Measurements from ENCODE around the gene SGIP1.
"Not testable (repeated sequence)": the region's sequence is repeated elsewhere in the genome, so short reads cannot be mapped to it uniquely, and the experiment has no call there.

SGIP1 gene

DNA sequence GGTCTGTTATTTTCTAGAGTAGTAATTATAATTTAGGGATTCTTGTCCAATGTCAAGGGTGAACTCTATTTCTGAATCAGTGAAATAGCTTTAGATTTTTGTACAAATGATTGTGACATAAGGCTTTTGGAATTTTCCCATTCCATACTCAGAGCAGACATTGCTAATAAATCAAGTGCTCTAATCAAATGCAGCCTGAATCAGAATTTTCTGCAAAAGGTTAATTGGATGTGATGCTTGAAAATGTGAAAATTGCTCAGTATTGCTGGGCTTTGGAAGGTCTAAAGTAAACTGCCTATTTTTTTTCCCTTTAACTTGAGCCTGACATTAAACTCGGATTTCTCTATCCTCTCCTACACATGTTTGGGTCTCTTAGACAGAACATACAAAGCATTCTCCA is 23.2 kb downstream of the SGIP1 start:
- no peak for DNase-seq (ENCODE audit: low read depth)

DNA sequence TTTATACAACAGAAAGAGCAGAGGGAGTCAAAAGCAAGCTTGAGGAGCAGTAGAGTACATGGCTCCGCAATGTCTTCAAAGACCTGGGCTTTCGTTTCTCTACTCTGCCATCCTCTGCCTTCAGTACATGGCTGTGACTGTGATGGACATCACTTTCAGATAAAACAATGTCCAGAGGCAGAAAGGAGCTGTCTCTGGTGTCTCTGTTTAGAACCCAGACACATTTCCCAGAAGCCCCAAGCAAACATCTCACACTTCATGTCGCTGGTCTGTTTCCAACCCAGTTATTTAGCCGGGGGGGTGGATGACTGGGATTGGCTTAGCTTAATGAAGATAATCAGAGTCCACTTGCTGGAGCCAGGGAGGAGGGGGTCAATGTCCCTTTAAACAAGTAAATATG is 25.6 kb downstream of the SGIP1 start:
- no peak for DNase-seq (ENCODE audit: low read depth)

DNA sequence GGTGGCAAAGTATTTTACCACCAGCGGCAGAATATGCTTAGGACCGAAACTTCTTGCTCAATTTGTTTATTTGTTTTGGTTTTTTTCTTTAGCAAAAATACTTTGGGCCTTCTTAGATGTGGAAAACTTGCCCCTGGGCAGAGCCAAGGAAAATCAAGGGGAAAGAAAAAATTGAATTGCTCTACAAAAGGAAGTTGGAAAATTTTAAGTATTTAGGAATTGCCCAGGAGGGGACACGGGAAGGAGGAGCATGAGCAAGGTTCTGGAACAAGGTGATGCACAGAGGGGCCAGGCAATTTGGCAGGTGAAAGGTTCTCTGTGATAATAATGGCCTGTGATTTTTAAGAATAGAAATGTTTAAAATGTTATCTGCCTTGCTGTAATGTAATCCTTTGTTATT is 28.6 kb downstream of the SGIP1 start:
- DNase-seq (ENCODE audit: low read depth) = no peak

DNA sequence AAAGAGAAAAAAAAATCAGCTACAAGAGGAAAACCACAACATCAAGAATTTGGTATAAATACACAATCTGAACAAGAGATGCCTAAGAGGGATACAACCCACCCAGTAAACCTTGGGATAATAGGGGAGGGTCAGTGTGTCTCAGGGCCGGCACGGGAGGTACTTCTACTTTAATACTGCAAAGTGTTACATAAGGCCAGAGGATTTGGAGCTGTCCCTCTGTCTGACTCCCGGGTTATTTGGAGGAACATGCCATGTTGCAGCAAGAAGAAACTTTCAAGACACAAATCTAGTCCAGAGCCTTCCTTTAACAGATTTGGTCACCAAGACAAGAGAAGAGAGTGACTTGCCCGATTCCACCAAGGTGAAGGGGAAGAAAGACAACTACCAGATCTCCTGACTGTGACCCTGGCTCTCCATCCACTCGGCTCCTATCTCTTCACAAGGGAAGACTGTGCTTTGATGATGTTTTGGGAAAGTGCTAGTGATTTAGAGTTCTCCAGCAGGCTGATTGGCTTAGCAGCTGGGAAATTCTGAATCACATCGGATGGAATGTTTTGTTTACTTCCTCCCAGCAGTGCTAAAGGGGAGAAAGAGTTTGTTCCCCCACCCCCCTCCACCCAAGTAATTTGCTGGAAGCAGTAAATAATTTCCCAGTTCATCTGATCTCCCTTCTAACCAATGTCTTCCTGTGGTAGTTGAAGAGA is 29.3 kb downstream of the SGIP1 start:
- peak; percentile 92 for DNase-seq (ENCODE audit: low read depth)

DNA sequence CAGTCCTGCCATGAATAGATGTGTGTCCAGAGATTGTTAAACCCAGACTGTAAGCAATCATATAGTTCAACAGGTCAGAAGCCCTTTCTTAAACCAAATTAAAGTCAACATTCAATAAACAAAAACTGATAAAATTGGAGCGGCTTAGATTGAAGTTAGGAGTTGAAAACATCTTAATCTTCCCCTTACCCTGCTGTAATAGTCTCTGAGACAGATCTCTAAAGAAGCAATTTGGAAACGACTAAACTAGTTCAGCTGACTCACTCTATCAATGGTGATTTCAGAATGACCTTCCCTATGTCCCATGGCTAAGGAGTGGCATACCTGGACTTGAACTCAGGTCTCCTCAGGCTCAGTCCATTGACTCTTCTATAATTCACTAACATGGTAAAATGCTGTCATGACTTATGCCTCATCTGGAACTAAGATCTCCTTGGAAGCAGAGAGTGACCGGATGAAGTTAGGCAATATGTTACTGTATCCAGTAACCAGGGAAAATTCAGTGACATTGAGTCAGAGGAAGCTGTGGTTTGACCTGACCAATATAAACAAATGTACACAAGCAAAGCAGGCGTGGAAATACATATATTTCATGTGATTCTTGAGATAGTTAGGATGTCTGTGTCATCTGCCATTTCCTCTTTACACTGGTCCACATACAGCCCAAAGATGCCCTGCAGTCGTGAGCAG is 30.1 kb downstream of the SGIP1 start:
- DNase-seq (ENCODE audit: low read depth) = peak; percentile 97

DNA sequence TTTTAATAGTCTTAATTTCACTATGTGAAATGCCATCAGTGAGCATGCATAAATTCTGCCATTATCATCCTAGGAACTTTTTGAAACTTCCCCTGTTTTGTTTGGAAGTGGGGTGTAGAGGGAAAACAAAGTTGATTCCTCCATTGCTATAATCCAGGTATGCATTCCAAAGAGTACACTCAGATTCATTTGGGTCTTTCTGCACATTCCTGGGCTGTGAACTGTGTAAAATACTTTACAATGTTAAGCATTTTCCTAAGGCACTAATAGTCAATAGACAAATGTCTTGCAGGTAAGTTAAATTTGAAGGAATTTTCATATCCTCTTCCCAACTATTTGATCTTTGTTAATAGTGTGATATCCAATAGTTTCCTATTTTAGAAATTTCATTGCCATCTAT is 36.2 kb downstream of the SGIP1 start:
- DNase-seq (ENCODE audit: low read depth) = no peak

DNA sequence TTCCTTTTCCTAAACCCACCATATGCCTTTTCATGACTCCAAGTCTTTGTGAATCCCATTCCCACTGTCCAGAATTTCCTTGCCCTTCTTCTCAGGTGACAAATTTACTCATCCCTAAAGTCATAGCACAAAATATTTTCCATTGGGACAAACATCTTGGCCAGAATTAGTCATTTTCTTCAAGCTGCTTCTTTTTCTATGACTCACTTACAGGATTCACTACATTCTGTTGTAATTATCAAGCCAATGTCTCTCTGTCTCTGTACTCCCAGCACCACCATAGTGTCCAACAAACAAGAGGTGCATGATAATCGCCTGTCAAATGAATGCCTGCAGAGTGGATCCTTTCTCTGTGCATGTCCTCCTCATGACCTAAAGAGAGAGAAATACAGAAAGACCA is 37.8 kb downstream of the SGIP1 start:
- no peak for DNase-seq (ENCODE audit: low read depth)

DNA sequence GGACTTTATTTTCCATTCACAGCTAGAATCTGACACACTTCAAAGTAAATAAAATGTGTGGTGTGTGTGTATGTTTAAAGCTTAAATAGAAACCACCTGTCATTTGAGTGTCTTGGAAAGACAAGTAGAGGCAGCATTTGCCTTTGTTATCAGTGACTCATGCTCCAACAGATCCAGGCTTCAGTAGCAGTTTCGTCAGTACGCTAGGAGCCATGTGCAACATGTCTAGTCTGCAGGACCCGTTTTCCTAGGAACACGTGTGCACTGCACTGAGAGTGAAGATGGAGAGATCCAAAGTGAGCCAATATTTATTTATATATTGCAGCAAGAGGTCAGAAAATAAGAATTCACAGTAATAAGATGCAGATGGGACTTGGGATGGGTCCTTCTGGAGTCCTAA is 41.8 kb downstream of the SGIP1 start:
- DNase-seq (ENCODE audit: low read depth) = peak; percentile 93

DNA sequence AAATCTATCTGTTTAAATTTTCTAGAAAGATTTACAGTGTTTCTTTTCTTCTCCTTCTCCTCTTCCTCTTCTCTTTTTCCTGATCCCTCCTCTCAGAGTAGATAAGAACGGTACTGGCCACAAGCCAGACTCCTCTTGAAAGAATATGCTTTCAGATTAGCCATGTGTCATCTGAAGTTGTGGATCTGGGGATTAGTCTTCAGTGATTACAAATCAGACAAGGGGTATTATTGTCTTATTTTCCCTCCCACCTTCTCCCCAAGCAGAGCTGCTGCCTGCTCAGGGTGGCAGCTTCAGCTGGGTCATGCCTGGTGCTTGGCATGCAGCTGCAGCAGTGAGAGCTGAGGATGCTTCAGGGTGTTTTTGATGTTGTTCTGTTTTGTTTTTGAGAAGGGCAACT is 42.7 kb downstream of the SGIP1 start:
- DNase-seq (ENCODE audit: low read depth) = no peak

DNA sequence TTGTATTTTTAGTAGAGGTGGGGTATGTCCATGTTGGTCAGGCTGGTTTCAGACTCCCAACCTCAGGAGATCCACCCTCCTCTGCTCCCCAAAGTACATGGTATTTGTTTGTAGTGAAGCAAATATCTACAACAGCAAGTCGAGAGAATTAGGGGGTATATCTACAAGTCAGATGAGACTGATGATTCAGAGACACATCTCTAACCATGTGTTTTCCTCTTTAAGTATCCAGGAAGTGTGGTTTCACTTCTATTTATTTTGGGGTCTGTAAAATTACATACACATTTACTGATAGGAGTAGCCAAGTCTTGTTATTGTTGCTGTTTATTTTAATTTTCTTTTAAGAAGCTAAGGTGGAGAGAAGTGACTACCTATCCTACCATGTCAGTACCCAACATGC is 44.9 kb downstream of the SGIP1 start:
- no peak for DNase-seq (ENCODE audit: low read depth)

DNA sequence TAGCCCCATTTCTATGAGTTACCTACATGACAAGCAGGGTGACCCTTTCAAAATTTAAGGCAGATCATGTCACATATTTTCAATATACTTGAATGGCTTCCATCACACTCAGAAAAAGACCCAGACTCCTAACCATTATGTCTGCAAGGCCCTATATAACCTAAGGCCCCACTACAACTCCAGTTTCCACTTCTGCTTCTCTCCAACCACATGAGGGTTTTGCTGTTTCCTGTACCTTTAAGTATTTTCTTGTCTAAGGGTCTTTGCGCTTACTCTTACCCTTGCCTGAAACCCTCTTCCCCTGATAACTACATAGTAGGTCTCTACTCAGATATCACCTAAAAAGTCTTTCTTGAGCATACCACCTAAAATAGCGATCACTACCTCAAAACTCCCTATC is 46.1 kb downstream of the SGIP1 start:
- DNase-seq (ENCODE audit: low read depth) = no peak

DNA sequence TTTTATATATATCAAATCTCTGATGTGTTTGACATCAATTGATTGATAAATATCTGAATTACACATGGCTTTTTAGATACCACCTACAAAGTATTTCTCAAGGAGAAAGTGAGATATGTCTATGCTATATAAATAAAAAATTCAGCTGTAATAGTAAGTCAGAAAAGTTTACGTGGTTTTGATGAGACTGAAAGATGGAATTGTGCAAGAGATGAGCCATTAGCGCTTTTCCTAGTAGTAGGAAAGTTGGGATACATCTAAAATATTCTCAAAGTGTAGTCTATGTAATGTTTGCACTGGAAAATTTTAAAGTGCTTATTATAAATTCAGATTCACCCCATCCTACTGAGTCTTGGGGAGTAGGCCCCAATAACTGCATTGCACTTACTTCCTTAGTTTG is 49.1 kb downstream of the SGIP1 start:
- no peak for DNase-seq (ENCODE audit: low read depth)

DNA sequence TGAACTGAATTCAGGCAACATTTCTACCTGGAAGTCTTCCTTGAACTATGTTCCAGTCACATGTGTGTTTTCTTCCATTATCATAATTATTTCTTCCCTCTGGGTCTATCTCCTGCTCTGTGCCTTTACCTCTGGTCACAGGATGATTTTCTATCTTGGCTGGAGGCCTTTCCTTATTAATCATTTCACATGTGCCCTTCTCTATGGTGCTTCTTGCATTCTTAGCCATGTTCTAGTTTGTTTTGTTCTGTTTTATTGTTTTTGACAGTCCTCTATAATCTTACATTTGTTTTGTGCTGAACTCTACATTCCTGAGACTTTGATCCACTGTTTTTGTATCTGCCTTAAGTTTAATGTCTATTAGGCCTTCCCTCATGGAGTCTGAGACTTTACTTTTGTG is 51.0 kb downstream of the SGIP1 start:
- no peak for DNase-seq (ENCODE audit: low read depth)

DNA sequence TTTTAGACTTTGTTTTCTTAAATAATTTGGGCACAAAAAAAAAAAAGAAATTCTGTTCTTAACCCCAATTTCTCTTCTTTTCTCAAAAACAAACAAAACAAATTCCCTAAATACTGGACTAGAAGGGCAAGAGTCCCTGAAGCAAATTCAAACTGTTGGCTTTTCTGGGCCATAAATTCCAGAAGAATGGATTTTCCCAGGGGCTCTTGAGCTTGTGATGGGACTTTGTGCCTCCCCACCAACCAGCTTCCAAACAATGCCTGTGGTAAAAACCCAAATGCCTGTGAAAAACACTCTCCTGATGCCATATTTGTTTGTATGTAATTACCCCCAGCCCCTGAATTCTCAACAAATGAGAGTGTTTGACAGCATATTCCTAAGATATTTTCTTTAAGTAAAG is 55.4 kb downstream of the SGIP1 start:
- DNase-seq (ENCODE audit: low read depth) = no peak

DNA sequence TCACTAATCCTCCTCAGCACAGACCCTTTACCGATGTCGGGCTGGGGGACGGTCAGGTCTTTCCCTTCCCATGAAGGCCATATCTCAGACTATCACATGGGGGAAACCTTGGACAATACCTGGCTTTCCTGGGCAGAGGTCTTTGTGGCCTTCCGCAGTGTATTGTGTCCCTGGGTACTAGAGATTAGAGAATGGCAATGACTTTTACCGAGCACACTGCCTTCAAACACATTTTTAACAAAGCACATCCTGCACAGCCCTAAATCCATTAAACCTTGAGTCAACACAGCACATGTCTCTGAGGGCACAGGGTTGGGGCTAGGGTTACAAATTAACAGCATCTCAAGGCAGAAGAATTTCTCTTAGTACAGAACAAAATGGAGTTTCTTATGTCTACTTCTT is 58.2 kb downstream of the SGIP1 start:
- DNase-seq (ENCODE audit: low read depth) = not testable (repeated sequence)

DNA sequence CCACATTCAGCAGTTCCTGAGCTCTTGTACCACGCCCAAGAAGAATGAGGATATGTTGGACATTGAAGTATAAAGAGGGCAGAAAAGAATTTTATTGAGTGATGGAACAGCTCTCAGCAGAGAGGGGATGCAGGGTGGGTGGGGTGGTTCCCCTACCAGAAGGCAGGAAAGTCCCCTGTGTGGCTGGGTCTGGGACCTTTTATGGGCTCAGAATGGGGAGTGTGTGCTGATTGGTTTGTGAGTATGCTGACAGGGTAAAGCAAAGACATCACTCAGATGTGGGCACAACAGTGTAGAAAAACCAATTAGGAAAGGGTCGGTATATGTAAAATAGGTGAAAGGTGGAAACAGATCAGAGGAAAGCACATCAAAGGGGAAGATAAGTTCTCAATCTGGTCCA is 62.2 kb downstream of the SGIP1 start:
- no peak for DNase-seq (ENCODE audit: low read depth)

DNA sequence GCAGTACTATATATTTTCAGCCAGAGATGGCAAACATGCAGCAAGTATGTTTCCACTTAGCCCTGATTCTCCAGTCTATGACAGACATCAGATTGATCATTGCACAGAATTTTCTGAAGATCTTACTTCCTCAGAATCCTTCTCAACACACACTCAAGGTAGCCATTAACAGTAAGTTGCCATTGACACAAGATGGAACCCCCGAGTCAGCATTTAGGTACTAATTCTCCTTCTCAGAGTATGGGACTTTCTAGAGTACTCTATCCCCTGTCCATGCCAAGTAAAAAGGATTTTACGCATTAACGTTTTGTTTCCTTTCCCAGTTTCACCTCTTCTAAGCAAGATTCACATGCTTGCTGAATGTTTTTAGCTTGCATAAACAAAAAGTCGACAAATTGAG is 63.5 kb downstream of the SGIP1 start:
- DNase-seq (ENCODE audit: low read depth) = no peak

DNA sequence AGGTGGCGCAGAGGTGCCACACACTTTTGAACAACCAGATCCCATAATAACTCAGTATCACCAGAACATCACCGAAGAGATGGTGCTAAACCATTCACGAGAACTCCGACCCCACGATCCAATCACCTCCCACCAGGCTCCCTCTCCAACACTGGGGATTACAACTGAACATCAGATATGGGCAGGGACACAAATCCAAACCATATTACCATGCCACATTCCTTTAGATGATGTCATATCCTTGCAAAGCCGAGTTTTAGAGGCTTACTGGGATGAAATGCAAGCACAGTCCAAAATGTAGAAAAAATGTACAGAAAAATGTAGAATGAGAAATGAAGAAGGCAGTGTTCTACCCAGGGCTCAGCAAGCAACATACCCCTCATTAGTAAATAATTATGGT is 64.7 kb downstream of the SGIP1 start:
- peak; percentile 80 for DNase-seq (ENCODE audit: low read depth)

DNA sequence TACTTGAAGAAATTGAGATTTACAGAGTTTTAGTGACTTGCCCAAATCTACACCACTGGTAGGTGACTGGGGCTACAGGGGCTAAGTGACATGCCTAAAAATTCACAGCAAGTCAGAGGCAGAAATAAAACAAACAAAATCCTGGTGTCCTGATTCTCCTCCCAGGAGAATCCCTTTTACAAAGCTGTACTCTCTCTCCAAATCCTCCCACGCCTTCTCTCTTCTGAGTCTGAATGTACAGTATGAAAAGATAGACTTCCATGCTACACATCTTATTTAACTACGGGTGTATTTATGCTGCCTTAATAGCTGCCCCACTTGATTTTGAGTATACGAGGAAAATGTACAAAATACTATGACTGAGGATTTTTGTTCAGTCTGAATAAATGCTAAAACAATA is 65.4 kb downstream of the SGIP1 start:
- no peak for DNase-seq (ENCODE audit: low read depth)

DNA sequence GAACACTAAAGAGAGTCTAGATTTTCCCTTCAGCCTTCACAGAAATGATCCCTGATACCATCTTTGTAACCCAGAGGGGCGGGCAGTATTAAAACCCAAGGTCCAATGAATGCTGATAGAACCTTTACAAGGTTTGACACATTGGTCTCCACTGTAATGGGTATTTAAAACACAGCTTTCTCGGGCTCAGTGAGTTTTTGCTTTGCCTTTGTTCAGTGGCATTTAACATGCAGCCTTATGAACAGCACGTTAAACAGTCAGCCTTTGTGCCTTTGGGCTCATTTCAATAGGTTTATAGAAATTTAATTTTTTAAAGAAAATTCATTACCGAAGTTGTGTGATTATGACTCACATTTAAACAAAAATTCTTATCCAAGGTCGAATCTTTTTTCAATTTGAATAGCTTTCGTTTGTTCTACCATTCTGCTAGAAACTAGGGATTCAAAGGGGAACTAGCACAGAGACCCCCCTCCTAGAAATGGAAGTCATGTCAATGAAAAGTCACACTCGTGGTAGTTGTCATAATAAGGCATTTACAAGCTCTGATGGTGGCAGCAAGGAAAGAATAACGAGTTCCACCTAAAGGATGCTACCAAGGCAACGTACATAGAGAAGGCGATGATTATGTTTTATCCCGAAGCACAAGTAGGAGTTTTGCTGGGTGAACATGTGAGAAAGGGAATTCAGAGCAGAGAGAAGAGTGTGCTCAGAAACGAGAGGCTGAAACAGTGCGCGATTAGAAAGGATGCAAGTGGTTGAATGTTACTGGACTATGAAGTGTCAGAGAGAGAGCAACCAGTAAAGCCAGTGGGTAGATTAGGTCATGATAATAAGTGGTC is 66.2 kb downstream of the SGIP1 start:
- DNase-seq (ENCODE audit: low read depth) = no peak

DNA sequence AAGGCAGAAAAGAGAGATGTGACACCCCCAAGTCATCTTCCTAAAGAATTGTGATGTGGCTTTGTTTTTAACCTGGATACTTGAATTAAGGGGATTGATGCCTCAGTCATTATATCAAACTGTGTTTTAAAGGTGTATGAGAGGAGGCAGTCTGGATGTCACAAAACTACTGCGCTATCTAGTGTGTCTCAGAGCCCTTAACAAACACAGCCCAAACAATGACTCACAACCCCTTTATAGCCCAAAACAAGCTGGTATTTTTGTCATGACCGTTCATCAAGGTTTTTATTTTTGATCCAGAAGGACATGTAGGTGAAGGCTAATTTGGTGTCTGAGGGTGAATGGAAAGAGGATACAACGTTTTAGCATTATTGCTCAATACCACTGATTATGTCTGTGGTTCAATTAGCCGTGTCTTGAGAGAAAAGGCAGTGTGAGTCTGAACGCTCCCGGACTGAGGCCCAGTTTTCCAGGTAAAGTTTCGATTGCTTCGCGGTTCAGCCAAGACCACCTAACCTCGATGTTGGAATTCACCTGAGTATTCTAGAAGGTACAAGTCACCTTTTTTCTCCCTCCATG is 71.6 kb downstream of the SGIP1 start:
- no peak for DNase-seq (ENCODE audit: low read depth)

DNA sequence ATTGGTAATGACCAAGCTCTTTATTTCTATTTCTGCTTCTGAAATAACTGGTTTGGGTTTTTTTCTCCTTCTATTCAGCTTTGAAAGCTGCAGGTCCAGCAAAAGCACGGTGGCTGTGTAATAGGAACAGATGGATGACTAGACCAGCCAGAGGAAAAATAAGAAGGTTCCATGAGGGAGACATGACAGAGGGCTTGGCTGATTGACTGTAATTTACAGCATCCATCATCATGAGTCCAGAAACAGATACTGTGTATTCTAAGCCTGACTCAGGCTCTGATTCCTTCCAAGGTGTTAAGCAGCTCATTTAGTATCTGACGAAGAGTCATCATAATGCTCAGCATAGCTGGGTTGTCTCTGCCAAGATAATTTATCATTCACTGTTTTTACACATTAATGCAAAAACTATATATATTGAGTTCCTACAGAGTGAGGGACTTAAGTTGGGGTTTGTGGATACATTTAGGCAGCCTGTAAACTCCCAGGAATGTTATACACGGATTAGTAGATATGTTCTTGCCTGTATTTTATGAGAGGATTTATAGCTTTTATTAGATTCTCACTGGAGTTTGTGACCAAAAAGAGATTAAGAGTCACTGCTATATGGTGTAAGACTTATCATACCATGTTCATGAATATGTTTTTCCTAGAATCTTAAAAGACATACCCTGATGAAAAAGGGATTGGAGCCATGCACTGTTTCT is 72.6 kb downstream of the SGIP1 start:
- no peak for DNase-seq (ENCODE audit: low read depth)

Measured in fibroblast of the conjunctiva (primary cell).